HepG2 (cell line): Measurements from ENCODE around the gene ARHGAP10. TPM values are rescaled to one million over a fixed set of nuclear protein-coding genes. Genes with fewer than 3 reads are reported as not detected.

Experiments
- ATAC-seq: fragments of 200-7000 bp; cut with Tn5 transposase; 3 replicates; pipeline ENCODE4 v1.9.1; 2020; ENCODE audit warnings: mild to moderate bottlenecking, moderate library complexity
- BruUV-seq: library from RNA; stranded (reverse); fragments of 400-500 nt; replicated peaks from 2 replicates; lab custom pipeline; 2021; lab: Mats Ljungman, UMichigan
- CTCF ChIA-PET: fragments of 300-600 bp; formaldehyde crosslinking; extraction: SDS; loops from one replicate; lab custom pipeline; 2021; ENCODE audit warnings: low total read pairs, inconsistent platforms, low intra/inter-chr PET ratio; lab: Yijun Ruan, JAX
- POLR2A ChIA-PET: fragments of 350-600 bp; sonication (Branson Sonifier 250); formaldehyde crosslinking; loops from one replicate; lab custom pipeline; 2020; ENCODE audit warnings: antibody characterized with exemption, inconsistent platforms; lab: Yijun Ruan, JAX
- DNase-seq: peaks from one replicate; pipeline ENCODE4 v3.0.0-alpha.2; 2015; ENCODE audit warnings: low spot score
- FAIRE-seq: peaks from 3 replicates; lab custom pipeline; 2011; peaks lifted over from hg19 to GRCh38; lab: Jason Lieb, UNC
- H2AFZ ChIP-seq: one replicate; pipeline ENCODE4 v1.6.1; 2011; ENCODE audit warnings: low read length, inconsistent platforms
- H3K27ac ChIP-seq: fragments of 300-600 bp; 3 replicates; pipeline ENCODE4 v1.8.0; 2011; ENCODE audit warnings: mixed run types, mild to moderate bottlenecking, mixed read lengths, low read length, inconsistent platforms; ENCODE audit not compliant: insufficient read depth; ENCODE audit errors: extremely low read length
- H3K27me3 ChIP-seq, 2 experiments: fragments of 200-600 bp in 1 of 2; 2 replicates in 1 of 2; 3 replicates in 1 of 2; pipeline versions ENCODE4 v1.6.0 to v1.8.0; 2011; ENCODE audit warnings: low read length in 2 of 2, mild to moderate bottlenecking in 2 of 2, moderate library complexity in 2 of 2, inconsistent platforms in 1 of 2; ENCODE audit not compliant: insufficient read depth in 2 of 2, control insufficient read depth in 1 of 2
- H3K36me3 ChIP-seq, 2 experiments: fragments of 200-600 bp in 1 of 2; replicated peaks in 1 of 2; 2 replicates in 1 of 2; 3 replicates in 1 of 2; pipeline versions ENCODE4 v1.5.1 to v1.8.0; 2011; ENCODE audit warnings: low read length in 2 of 2, inconsistent platforms in 1 of 2; ENCODE audit not compliant: insufficient read depth in 2 of 2, control insufficient read depth in 1 of 2
- H3K4me1 ChIP-seq: 2 replicates; pipeline ENCODE4 v1.5.1; 2012; ENCODE audit warnings: low read length, inconsistent platforms; ENCODE audit not compliant: insufficient read depth
- H3K4me2 ChIP-seq: 2 replicates; pipeline ENCODE4 v1.6.0; 2011; ENCODE audit warnings: low read depth, low read length, inconsistent platforms
- H3K4me3 ChIP-seq, 3 experiments: fragments of 200-600 bp in 1 of 3; sonication (generic), shearing (Covaris generic) in 1 of 3; replicated peaks in 1 of 3; 2 replicates each; pipeline ENCODE4 v1.5.1; 2011 to 2016; ENCODE audit warnings: low read length in 3 of 3, inconsistent platforms in 2 of 3, low read depth in 2 of 3, mild to moderate bottlenecking in 2 of 3, control low read depth in 1 of 3, mixed read lengths in 1 of 3; ENCODE audit not compliant: insufficient read depth in 1 of 3
- H3K79me2 ChIP-seq: one replicate; pipeline ENCODE4 v1.6.1; 2011; ENCODE audit warnings: low read length, inconsistent platforms; ENCODE audit not compliant: insufficient read depth
- H3K9ac ChIP-seq: 2 replicates; pipeline ENCODE4 v1.6.0; 2011; ENCODE audit warnings: mild to moderate bottlenecking, low read depth, low read length, inconsistent platforms; ENCODE audit not compliant: insufficient read depth
- H3K9me3 ChIP-seq: 2 replicates; pipeline ENCODE4 v1.5.1; 2012; ENCODE audit warnings: mild to moderate bottlenecking, low read length
- H4K20me1 ChIP-seq: 2 replicates; pipeline ENCODE4 v1.6.0; 2011; ENCODE audit warnings: inconsistent platforms, mild to moderate bottlenecking, low read length, moderate library complexity; ENCODE audit not compliant: insufficient read depth
- ARNTL ChIP-seq: sonication (generic); formaldehyde crosslinking; IDR thresholded peaks from 2 replicates; pipeline ENCODE4 v1.4.0; 2020; ENCODE audit warnings: mild to moderate bottlenecking, missing genetic modification reagents
- FOXK1 ChIP-seq: sonication (generic); formaldehyde crosslinking; IDR thresholded peaks from 2 replicates; pipeline ENCODE4 v1.4.0; 2020; ENCODE audit warnings: low read depth, missing genetic modification reagents, borderline replicate concordance
- GMEB2 ChIP-seq: IDR thresholded peaks from 2 replicates; pipeline ENCODE4 v1.6.1; 2016; ENCODE audit warnings: missing biosample characterization, missing genetic modification reagents, low read depth
- RFX3 ChIP-seq: IDR thresholded peaks from 2 replicates; pipeline ENCODE4 v1.6.1; 2016; ENCODE audit warnings: missing biosample characterization, missing genetic modification reagents
- ZBTB2 ChIP-seq: sonication (generic); formaldehyde crosslinking; IDR thresholded peaks from 2 replicates; pipeline ENCODE4 v1.8.0; 2022; ENCODE audit warnings: low read depth, missing genetic modification reagents
- ZHX2 ChIP-seq, 2 experiments: sonication (generic) in 1 of 2; formaldehyde crosslinking in 1 of 2; IDR thresholded peaks; 2 replicates each; pipeline versions ENCODE4 v1.6.1 to v1.9.0; 2014 to 2022; ENCODE audit warnings: antibody characterized with exemption in 1 of 2, borderline replicate concordance in 1 of 2, inconsistent platforms in 1 of 2, low read depth in 1 of 2, missing genetic modification reagents in 1 of 2
- ZNF234 ChIP-seq: sonication (generic); formaldehyde crosslinking; conservative IDR thresholded peaks from 2 replicates; pipeline ENCODE4 v1.5.1; 2020; ENCODE audit warnings: mild to moderate bottlenecking, missing genetic modification reagents
- ZNF629 ChIP-seq: sonication (generic); formaldehyde crosslinking; conservative IDR thresholded peaks from 2 replicates; pipeline ENCODE4 v1.5.0; 2020; ENCODE audit warnings: missing genetic modification reagents
- ZNF724P ChIP-seq: sonication (generic); formaldehyde crosslinking; IDR thresholded peaks from 2 replicates; pipeline ENCODE4 v1.8.0; 2022; ENCODE audit warnings: missing genetic modification reagents, borderline replicate concordance
- ZNF776 ChIP-seq: sonication (generic); formaldehyde crosslinking; IDR thresholded peaks from 2 replicates; pipeline ENCODE4 v1.4.0; 2020; ENCODE audit warnings: mild to moderate bottlenecking, missing genetic modification reagents
- WGBS: methylation state at CpG from one replicate; pipeline ENCODE4 v1.1.6; 2017; ENCODE audit warnings: low lambda C conversion rate; 5-methylcytosine and 5-hydroxymethylcytosine counted together
- in situ Hi-C: cut with HindIII; loops from 2 replicates; pipeline ENCODE4 v1.10.0; 2017; ENCODE audit warnings: low pct_unique_long_range_greater_than_20kb; ENCODE audit not compliant: extremely low pct_ligation_motif_present
- intact Hi-C: fragments of 100-400 bp; cut with micrococcal nuclease; formaldehyde crosslinking; loops from one replicate; pipeline ENCODE4 v1.10.0; 2022; ENCODE audit not compliant: unreplicated experiment
- polyA plus RNA-seq, 8 experiments: library from polyadenylated mRNA; depleted of rRNA in 3 of 8; stranded (reverse) in 7 of 8; unstranded in 1 of 8; fragments of >200 nt; fragmentation: Illumina TruSeq in 4 of 8; extraction: Trizol in 4 of 8; gene quantifications; 2 replicates each; pipeline versions ENCODE4 v1.2.1 to v1.2.3, GENCODE V29; 2011 to 2016; ENCODE audit warnings: low read depth in 4 of 8, missing spikeins in 1 of 8, mixed read lengths in 1 of 8; ENCODE audit not compliant: insufficient read depth in 1 of 8
- total RNA-seq, 5 experiments: library from RNA; depleted of rRNA; stranded (reverse); fragments of >200 nt; fragmentation: Illumina TruSeq; extraction: Trizol; gene quantifications; 2 replicates each; pipeline ENCODE4 v1.2.3, GENCODE V29; 2016; ENCODE audit warnings: low read depth in 1 of 5
- TF ChIP-seq, protein P1 (sequence below): sonication (generic); formaldehyde crosslinking; IDR thresholded peaks from 2 replicates; pipeline ENCODE4 v1.5.0; 2020; ENCODE audit warnings: missing genetic modification reagents
- TF ChIP-seq, protein P2 (sequence below): sonication (generic); formaldehyde crosslinking; IDR thresholded peaks from 2 replicates; pipeline ENCODE4 v1.8.0; 2022; ENCODE audit warnings: missing genetic modification reagents, mild to moderate bottlenecking, borderline replicate concordance

The ARHGAP10 gene
- total and polyA plus RNA-seq, 2 of the 13 experiments (the other 11 are each of a cell fraction or from before 2014, with no cell fraction given), result 0.45 to 1.6 TPM

DNA sequence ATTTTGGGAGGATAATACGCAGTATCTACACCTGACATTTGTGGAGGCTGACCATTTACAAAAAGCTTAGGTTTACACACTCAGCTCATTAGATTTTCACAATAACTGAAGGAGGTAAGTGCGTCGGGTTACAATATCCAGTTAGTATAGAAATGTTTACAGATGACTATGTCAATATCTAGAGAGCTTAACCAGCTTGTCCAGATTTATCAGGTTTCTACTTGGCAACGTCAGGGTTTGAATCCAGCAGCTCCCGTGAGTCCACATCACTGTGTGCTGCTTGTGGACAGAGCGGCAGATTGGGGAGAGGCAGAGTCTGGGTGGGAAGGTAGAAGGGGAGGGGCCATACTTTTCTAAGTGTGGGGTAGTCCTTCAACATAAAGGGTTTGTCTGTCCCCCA, 28.3 kb downstream of the ARHGAP10 start (continued):
- no peak for TF ChIP-seq ZHX2 (IDR thresholded peaks at IDR 0.05; ENCODE audit: low read depth)
- TF ChIP-seq ZHX2 (CRISPR knock-in tag; IDR thresholded peaks at IDR 0.05; ENCODE audit: borderline replicate concordance), result no peak

DNA sequence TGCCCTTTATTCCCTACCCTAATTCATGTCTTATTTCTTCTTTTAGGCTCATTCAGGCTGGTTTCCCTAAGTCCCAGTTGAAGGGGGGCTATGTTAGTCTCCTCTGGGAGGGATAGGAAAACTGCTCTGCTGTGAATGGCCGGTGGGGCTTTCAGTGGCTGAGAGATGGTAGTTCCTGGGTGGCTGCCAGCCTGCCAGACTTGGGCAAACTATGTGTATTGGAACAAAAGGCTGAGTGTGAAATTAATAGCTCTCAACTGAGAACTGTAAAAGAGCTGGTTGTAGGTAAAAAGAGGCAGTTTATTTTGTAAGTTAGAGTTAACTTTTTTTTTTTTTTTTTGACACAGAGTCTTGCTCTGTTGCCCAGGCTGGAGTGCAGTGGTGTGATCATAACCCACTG, 28.8 kb downstream of the ARHGAP10 start:
- H3K4me3 ChIP-seq, result no peak overlapping the region
- ChIA-PET CTCF (no interaction called here), POLR2A (no interaction called here)
- no peak for DNase-seq
- H3K27ac ChIP-seq, result no peak overlapping the region
- H4K20me1 ChIP-seq, result no peaks in the 10 kb centered on the region
- FAIRE-seq, result no peak
- in situ Hi-C loops (no loop called here), intact Hi-C loops (no loop called here)
- no peaks in the 10 kb centered on the region; the same call in 1 of the 2 replicates for H3K4me1 ChIP-seq
- H3K36me3 ChIP-seq, result no peaks in the 10 kb centered on the region
- WGBS, result 57% methylated on average over 1 of the region's 1 CpG
- H3K4me2 ChIP-seq, result no peak overlapping the region
- no peak for ATAC-seq
- no peaks in the 10 kb centered on the region for H3K27me3 ChIP-seq
- no peaks in the 10 kb centered on the region for H3K79me2 ChIP-seq
- BruUV-seq, result no TSS peak
- H2AFZ ChIP-seq, result no peak overlapping the region
- H3K9me3 ChIP-seq, result no peaks in the 10 kb centered on the region
- H3K9ac ChIP-seq, result no peak overlapping the region
- no peak for TF ChIP-seq GMEB2 (CRISPR knock-in tag)
- no peak for TF ChIP-seq ARNTL (CRISPR knock-in tag)
- no peak for TF ChIP-seq ZNF629 (CRISPR knock-in tag)
- TF ChIP-seq ZNF234 (CRISPR knock-in tag), result no peak
- no peak for TF ChIP-seq ZBTB2 (CRISPR knock-in tag)
- TF ChIP-seq ZNF776 (CRISPR knock-in tag), result no peak
- TF ChIP-seq FOXK1 (CRISPR knock-in tag), result no peak
- no peak for TF ChIP-seq ZNF724P (CRISPR knock-in tag)
- TF ChIP-seq, protein P1, sequence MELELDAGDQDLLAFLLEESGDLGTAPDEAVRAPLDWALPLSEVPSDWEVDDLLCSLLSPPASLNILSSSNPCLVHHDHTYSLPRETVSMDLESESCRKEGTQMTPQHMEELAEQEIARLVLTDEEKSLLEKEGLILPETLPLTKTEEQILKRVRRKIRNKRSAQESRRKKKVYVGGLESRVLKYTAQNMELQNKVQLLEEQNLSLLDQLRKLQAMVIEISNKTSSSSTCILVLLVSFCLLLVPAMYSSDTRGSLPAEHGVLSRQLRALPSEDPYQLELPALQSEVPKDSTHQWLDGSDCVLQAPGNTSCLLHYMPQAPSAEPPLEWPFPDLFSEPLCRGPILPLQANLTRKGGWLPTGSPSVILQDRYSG, result no peak
- TF ChIP-seq RFX3, result no peak
- TF ChIP-seq, protein P2, sequence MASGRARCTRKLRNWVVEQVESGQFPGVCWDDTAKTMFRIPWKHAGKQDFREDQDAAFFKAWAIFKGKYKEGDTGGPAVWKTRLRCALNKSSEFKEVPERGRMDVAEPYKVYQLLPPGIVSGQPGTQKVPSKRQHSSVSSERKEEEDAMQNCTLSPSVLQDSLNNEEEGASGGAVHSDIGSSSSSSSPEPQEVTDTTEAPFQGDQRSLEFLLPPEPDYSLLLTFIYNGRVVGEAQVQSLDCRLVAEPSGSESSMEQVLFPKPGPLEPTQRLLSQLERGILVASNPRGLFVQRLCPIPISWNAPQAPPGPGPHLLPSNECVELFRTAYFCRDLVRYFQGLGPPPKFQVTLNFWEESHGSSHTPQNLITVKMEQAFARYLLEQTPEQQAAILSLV (CRISPR knock-in tag), result no peak
